Stomach smooth muscle (tissue), 2 donors: Measurements from ENCODE around the gene TNK1.

ENCODE experiments used
- H3K27ac ChIP-seq: one replicate; pipeline ENCODE4 v1.7.0; 2013; ENCODE audit warnings: mild to moderate bottlenecking, low read length, inconsistent platforms
- H3K27me3 ChIP-seq, 2 donors: one replicate each; pipeline ENCODE4 v1.7.0; 2013; ENCODE audit warnings: low read length in 2 of 2; ENCODE audit not compliant: insufficient read depth in 2 of 2, control insufficient read depth in 1 of 2
- H3K36me3 ChIP-seq, 2 donors: one replicate each; pipeline ENCODE4 v1.7.0; 2013; ENCODE audit warnings: low read length in 2 of 2; ENCODE audit not compliant: control insufficient read depth in 2 of 2, insufficient read depth in 2 of 2
- H3K4me1 ChIP-seq: one replicate; pipeline ENCODE4 v1.7.0; 2013; ENCODE audit warnings: low read length; ENCODE audit not compliant: control insufficient read depth, insufficient read depth
- H3K4me3 ChIP-seq, 2 donors: one replicate each; pipeline ENCODE4 v1.7.0; 2013; ENCODE audit warnings: low read length in 2 of 2
- H3K9ac ChIP-seq, 2 donors: one replicate each; pipeline ENCODE4 v1.7.0; 2013; ENCODE audit warnings: low read length in 2 of 2, mild to moderate bottlenecking in 1 of 2
- H3K9me3 ChIP-seq, 2 donors: one replicate each; pipeline ENCODE4 v1.7.0; 2013; ENCODE audit warnings: low read length in 2 of 2; ENCODE audit not compliant: control insufficient read depth in 2 of 2
- donor health status: healthy.
- donor health status: Pancreatic carcinoma.

TNK1 gene

GRCh38 chr17:7346761-7347614 lies 33.9 kb upstream of the TNK1 start:
- peaks cover 3 to 11% of the 10 kb centered on the region in 2 donors for H3K27me3 ChIP-seq
- H3K36me3 ChIP-seq, result no peaks in the 10 kb centered on the region
- H3K27ac ChIP-seq, result no peak overlapping the region
- peaks cover 22% of the 10 kb centered on the region for H3K4me1 ChIP-seq
- no peaks in the 10 kb centered on the region for H3K9me3 ChIP-seq
- no peak overlapping the region for H3K9ac ChIP-seq
- H3K4me3 ChIP-seq, result no peak overlapping the region

- no peaks in the 10 kb centered on the region for H3K36me3 ChIP-seq
- H3K4me1 ChIP-seq, result peaks cover 29% of the 10 kb centered on the region
- no peaks in the 10 kb centered on the region for H3K9me3 ChIP-seq
- no peak overlapping the region for H3K9ac ChIP-seq
- H3K27ac ChIP-seq, result no peak overlapping the region
- H3K27me3 ChIP-seq, result peaks cover 3 to 10% of the 10 kb centered on the region in 2 donors
- H3K4me3 ChIP-seq, result no peak overlapping the region
These were observed 33.0 kb upstream of the TNK1 start for GRCh38 chr17:7347630-7348477.

- H3K9me3 ChIP-seq, result no peaks in the 10 kb centered on the region
- peaks cover 3 to 4% of the 10 kb centered on the region in 2 donors for H3K27me3 ChIP-seq
- H3K4me3 ChIP-seq, result no peak overlapping the region
- H3K36me3 ChIP-seq, result no peaks in the 10 kb centered on the region
- no peak overlapping the region for H3K9ac ChIP-seq
- H3K27ac ChIP-seq, result no peak overlapping the region
- peaks cover 37% of the 10 kb centered on the region for H3K4me1 ChIP-seq
These were observed 32.2 kb upstream of the TNK1 start for GRCh38 chr17:7348478-7349242.

GRCh38 chr17:7351665-7352502 lies 29.0 kb upstream of the TNK1 start, which contains the start of gene KCTD11:
Gene KCTD11 (plus strand): TSS chr17:7352162.
- Histone ChIP-seq H3K4me3 (peak within 1 kb of the TSS; percentile 87 to 90), H3K36me3 (no peaks in the 10 kb centered on the region), H3K9ac (peak within 1 kb of the TSS; percentile 85 to 88), H3K27me3 (peaks cover 0 to 3% of the 10 kb centered on the region in 2 donors), H3K27ac (peak within 1 kb of the TSS; percentile 96), H3K9me3 (no peaks in the 10 kb centered on the region), H3K4me1 (peaks cover 56% of the 10 kb centered on the region)

GRCh38 chr17:7352503-7352889 lies 28.4 kb upstream of the TNK1 start:
- peaks cover 56% of the 10 kb centered on the region for H3K4me1 ChIP-seq

GRCh38 chr17:7352910-7353635 lies 27.8 kb upstream of the TNK1 start:
- H3K36me3 ChIP-seq, result no peaks in the 10 kb centered on the region
- no peaks in the 10 kb centered on the region for H3K9me3 ChIP-seq
- peak overlapping the region in 1 of 2 donors; percentile 85 for H3K9ac ChIP-seq
- peaks cover 56% of the 10 kb centered on the region for H3K4me1 ChIP-seq
- H3K4me3 ChIP-seq, result peak overlapping the region; percentile 87 to 90
- peak overlapping the region; percentile 2 for H3K27ac ChIP-seq
- H3K27me3 ChIP-seq, result peaks cover 0 to 3% of the 10 kb centered on the region in 2 donors

More at GRCh38 chr17:7352503-7352889, 28.4 kb upstream of the TNK1 start:
- no peaks in the 10 kb centered on the region for H3K36me3 ChIP-seq
- peak overlapping the region; percentile 87 to 90 for H3K4me3 ChIP-seq
- H3K9me3 ChIP-seq, result no peaks in the 10 kb centered on the region
- peak overlapping the region; percentile 96 for H3K27ac ChIP-seq
- peak overlapping the region; percentile 82 to 85 for H3K9ac ChIP-seq
- H3K27me3 ChIP-seq, result peaks cover 0 to 3% of the 10 kb centered on the region in 2 donors

- Histone ChIP-seq H3K27me3 (peaks cover 0 to 3% of the 10 kb centered on the region in 2 donors), H3K36me3 (no peaks in the 10 kb centered on the region), H3K9ac (peak overlapping the region in 1 of 2 donors; percentile 13), H3K9me3 (no peaks in the 10 kb centered on the region), H3K4me3 (peak overlapping the region in 1 of 2 donors; percentile 29), H3K27ac (peak overlapping the region; percentile 2), H3K4me1 (peaks cover 51% of the 10 kb centered on the region)
These were observed 26.5 kb upstream of the TNK1 start for GRCh38 chr17:7354262-7354843.

- peak within 1 kb of the TSS; percentile 2 for H3K27ac ChIP-seq
- peak within 1 kb of the TSS in 1 of 2 donors; percentile 29 for H3K4me3 ChIP-seq
- peak within 1 kb of the TSS in 1 of 2 donors; percentile 13 for H3K9ac ChIP-seq
- H3K9me3 ChIP-seq, result no peaks in the 10 kb centered on the region
- H3K27me3 ChIP-seq, result peaks cover 0 to 3% of the 10 kb centered on the region in 2 donors
- H3K36me3 ChIP-seq, result no peaks in the 10 kb centered on the region
- H3K4me1 ChIP-seq, result peaks cover 47% of the 10 kb centered on the region
These were observed 25.8 kb upstream of the TNK1 start, which contains the start of gene TMEM95 for GRCh38 chr17:7355053-7355452. Gene TMEM95 (plus strand): TSS chr17:7355156. CDS start chr17:7355205, 49 bp downstream.

- Histone ChIP-seq H3K4me3 (no peak overlapping the region), H3K4me1 (peaks cover 43% of the 10 kb centered on the region), H3K27ac (no peak overlapping the region), H3K9ac (no peak overlapping the region), H3K9me3 (no peaks in the 10 kb centered on the region), H3K27me3 (peaks cover 0 to 3% of the 10 kb centered on the region in 2 donors), H3K36me3 (no peaks in the 10 kb centered on the region)
These were observed 25.3 kb upstream of the TNK1 start for GRCh38 chr17:7355573-7355972.
